Natural killer cell treated with Interleukin-12 subunit alpha and Interleukin-12 subunit beta and Interleukin-15 and Interleukin-18, amount 100 ng/mL, for 72 hours (primary cell): ENCODE data around the gene SEZ6L. TPM values are rescaled to one million over a fixed set of nuclear protein-coding genes. Genes with fewer than 3 reads are reported as not detected.

Experiments
- ATAC-seq, 2 donors: fragments of 150-1000 bp; cut with Tn5 transposase in 1 of 2; sonication (Bioruptor Pico), chemical (Tn5 transposase) in 1 of 2; 2 replicates each; pipeline ENCODE4 v1.10.0; 2021
- DNase-seq: peaks from one replicate; pipeline ENCODE4 v3.0.0; 2022; ENCODE audit warnings: low spot score
- H3K27ac Mint-ChIP-seq, 2 donors: 1 replicate in 1 of 2; 2 replicates in 1 of 2; pipeline ENCODE4 v1.8.0; 2022; ENCODE audit warnings: mixed read lengths in 2 of 2, mild to moderate bottlenecking in 1 of 2, moderate library complexity in 1 of 2
- H3K27me3 Mint-ChIP-seq, 2 donors: 1 replicate in 1 of 2; 2 replicates in 1 of 2; pipeline ENCODE4 v1.8.0; 2022; ENCODE audit warnings: mixed read lengths in 2 of 2
- H3K36me3 Mint-ChIP-seq: one replicate; pipeline ENCODE4 v1.8.0; 2022; ENCODE audit warnings: mixed read lengths
- H3K4me1 Mint-ChIP-seq, 2 donors: 1 replicate in 1 of 2; 2 replicates in 1 of 2; pipeline ENCODE4 v1.8.0; 2022; ENCODE audit warnings: low read depth in 2 of 2, mixed read lengths in 2 of 2, mild to moderate bottlenecking in 1 of 2
- H3K4me3 Mint-ChIP-seq: one replicate; pipeline ENCODE4 v1.8.0; 2022; ENCODE audit warnings: mixed read lengths
- H3K9me3 Mint-ChIP-seq: 2 replicates; pipeline ENCODE4 v1.8.0; 2022; ENCODE audit warnings: mixed read lengths
- total RNA-seq, 2 donors: library from RNA; stranded (reverse); gene quantifications; one replicate each; pipeline ENCODE4 v1.2.3, GENCODE V29; 2022

The SEZ6L gene
- total RNA-seq, 2 donors from 2014 or later = not detected

DNA sequence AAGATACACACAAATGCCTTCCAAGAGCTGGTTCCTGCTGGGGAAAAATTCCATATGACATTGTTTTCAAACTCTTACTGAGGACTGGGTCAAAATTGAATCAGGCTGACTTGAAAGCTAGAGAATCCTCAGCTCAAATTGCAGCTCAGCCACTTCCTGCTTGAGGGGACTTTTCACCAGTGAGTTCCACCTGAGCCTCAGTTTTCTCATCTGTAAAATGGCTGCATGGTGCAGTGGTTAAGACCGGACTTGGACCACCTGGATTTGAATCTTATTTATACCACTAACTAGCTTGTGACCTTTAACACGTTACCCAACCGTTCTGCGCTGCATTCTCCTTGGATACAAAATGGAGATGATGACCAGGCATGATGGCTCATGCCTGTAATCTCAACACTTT lies 189.9 kb downstream of the SEZ6L start:
- no peak overlapping the region for H3K27ac Mint-ChIP-seq
- no peak overlapping the region for H3K4me3 Mint-ChIP-seq
- ATAC-seq (no peak), DNase-seq (no peak)
- peaks cover 16 to 24% of the 10 kb centered on the region in 2 donors for H3K27me3 Mint-ChIP-seq
- H3K4me1 Mint-ChIP-seq = peaks cover 6 to 7% of the 10 kb centered on the region in 2 donors
- no peaks in the 10 kb centered on the region for H3K36me3 Mint-ChIP-seq
- no peaks in the 10 kb centered on the region for H3K9me3 Mint-ChIP-seq

DNA sequence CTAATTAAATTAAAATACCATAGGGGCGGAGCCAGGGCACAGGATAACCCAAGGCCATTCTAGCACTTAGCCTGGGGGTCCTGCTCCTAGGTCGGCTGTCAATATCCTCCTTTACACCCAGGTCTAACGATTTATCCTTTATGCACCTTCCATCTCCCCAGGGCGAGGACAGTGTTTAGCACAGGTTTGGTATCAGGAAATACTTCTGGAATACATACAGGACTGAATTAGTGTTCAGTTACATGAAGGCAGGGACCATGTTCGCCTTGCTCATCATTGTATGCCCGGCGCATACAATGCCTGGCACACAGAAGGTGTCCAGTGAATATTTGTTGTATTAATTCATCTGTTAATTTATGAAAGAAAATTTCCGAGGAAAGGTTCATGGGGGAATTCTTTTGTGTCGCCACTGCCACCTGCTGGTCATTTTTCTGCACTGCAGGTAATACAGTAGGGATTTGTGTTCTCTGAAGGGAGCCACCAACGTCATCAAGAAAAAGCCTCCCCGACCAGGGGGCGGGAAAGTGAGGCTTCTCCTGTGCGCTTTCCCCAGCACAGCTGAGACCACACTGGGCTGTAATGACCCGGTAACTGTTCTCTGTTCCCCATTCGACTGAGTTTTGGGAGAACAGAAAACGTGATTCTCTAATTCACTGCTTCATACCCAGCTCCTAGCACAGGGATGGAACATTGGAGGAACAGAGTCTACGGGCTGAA lies 191.1 kb downstream of the SEZ6L start:
- peak; percentile 48 to 62 for ATAC-seq
- Mint-ChIP-seq H3K4me1 (peaks cover 6 to 7% of the 10 kb centered on the region in 2 donors), H3K4me3 (no peak overlapping the region), H3K36me3 (no peaks in the 10 kb centered on the region), H3K27me3 (peaks cover 10 to 15% of the 10 kb centered on the region in 2 donors), H3K27ac (no peak overlapping the region), H3K9me3 (no peaks in the 10 kb centered on the region)
- DNase-seq = peak; percentile 72

DNA sequence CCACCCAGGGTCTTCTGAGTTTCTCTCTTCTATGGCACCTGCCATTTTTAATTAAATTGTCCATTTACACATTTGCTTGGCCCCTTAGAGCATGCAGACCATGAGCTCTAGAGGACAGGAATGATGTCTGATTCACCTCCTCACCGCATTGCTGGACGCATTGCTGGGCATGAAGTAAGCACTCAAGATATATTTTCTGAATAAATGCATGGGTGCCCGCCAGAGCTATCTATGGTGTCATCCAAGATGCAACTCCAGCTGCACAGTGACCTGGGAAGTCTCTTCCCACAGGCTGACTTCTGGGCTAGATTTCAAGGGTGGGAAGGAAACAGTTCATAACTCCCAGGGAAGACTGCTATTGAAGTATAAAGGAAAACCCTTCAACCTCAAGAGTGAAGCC lies 193.2 kb downstream of the SEZ6L start:
- Mint-ChIP-seq H3K27ac (no peak overlapping the region), H3K9me3 (no peaks in the 10 kb centered on the region), H3K36me3 (no peaks in the 10 kb centered on the region), H3K4me1 (peaks cover 7 to 9% of the 10 kb centered on the region in 2 donors), H3K4me3 (no peak overlapping the region), H3K27me3 (peaks cover 10 to 15% of the 10 kb centered on the region in 2 donors)
- DNase-seq (no peak), ATAC-seq (no peak)

DNA sequence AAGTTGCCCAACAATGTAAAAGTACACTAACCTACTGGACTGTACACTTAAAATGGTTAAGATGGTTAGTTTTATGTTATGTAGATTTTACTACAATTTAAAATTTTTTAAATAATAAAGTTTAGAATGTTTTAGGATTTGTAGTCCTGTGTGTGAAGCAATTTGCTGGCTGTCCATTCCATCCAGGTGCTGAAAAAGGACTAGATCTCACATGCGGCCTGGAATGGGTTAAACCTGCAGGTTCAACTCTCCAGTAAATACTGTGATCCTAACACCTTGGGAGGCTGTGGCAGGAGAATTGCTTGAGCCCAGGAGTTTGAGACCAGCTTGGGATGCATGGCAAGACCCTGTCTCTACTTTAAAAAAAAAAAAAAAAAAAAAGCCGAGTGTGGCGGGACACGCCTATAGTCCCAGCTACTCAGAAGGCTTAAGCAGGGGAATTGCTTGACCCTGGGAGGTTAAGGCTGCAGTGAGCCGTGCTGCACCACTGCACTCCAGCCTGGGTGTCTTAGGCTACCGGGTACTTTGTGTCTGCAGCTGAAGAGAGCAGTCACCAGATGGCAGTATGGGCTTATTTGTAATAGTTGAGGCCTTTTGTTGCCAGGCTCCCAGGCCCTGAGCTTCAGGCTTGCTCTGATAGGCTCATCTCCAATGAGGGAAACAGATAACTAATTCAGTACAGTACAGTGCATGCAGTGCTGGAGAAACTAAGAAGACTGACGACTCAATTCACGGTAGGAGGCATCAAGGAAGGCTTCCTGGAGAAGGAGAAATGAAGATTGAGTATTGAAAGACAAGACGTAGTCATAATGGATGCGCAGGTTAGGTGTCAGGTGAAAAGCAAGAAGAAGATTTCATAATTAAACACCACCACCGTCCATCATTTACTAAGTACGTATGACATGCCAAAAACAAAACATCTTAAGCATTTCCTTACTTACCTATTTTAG lies 195.1 kb downstream of the SEZ6L start:
- H3K27me3 Mint-ChIP-seq = peaks cover 12 to 15% of the 10 kb centered on the region in 2 donors
- peak; percentile 68 to 74 for ATAC-seq
- H3K36me3 Mint-ChIP-seq = no peaks in the 10 kb centered on the region
- no peak overlapping the region for H3K27ac Mint-ChIP-seq
- H3K4me3 Mint-ChIP-seq = no peak overlapping the region
- peaks cover 9 to 12% of the 10 kb centered on the region in 2 donors for H3K4me1 Mint-ChIP-seq
- H3K9me3 Mint-ChIP-seq = no peaks in the 10 kb centered on the region
- DNase-seq = peak; percentile 68

DNA sequence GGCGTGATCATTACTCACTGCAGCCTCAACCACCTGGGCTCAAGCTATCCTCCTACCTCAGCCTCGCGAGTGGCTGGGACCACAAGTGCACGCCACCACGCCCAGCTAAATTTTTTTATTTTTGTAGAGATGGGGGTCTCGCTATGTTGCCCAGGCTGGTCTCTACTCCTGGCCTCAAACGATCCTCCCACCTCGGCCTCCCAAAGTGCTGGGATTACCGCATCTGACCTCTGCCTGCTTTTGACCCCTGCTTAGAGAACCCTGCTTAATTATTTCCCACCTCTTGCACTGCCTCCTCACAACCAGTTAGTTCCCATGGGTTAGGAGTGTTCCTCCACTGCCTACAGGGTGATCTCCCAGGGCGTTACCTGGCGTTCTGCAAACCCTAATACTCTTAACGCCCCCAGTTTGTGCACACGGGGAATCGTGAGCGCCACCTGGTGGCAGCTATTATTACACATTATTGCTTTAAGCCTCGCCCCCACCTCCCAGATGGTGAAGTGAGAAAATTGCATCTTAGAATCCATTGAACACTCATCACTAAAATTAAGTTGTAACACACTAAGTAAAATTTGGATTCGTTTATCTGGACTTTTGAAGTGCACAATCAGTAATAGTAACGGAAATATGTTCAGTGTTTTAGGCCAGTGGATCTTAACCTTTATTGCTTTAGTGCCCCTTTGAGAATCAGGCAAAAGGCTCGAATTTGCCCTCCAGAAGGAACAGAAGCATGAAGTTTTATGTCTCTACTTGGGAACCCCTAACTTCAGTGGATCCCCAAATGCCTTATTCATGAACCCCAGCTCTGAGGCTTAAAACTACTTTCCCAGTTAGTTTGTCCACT lies 198.4 kb downstream of the SEZ6L start:
- Mint-ChIP-seq H3K9me3 (no peaks in the 10 kb centered on the region), H3K27me3 (peaks cover 9 to 17% of the 10 kb centered on the region in 2 donors), H3K4me1 (peaks cover 3 to 5% of the 10 kb centered on the region in 2 donors), H3K36me3 (no peaks in the 10 kb centered on the region), H3K27ac (peak overlapping the region in 1 of 2 donors; percentile 30), H3K4me3 (no peak overlapping the region)
- DNase-seq = no peak
- peak; percentile 49 to 57 for ATAC-seq

DNA sequence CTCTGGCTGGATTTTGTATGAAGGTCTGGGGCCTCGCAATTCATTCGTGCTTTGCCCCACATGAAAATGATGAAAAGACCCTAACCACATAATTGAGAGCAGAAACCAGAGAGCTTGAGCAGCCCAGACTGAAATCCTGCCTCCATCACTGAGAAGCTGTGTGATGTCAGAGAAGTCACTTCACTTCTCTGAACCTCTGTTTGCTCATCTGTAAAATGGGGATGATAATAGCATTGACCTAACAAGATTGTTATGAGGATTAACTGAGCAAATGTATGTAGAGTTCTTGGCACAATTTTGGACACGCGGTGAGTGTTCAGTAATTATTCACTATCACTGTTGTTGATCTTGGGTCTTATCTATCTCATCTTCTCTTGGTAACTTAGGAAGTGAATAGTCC lies 203.6 kb downstream of the SEZ6L start:
- ATAC-seq = no peak

DNA sequence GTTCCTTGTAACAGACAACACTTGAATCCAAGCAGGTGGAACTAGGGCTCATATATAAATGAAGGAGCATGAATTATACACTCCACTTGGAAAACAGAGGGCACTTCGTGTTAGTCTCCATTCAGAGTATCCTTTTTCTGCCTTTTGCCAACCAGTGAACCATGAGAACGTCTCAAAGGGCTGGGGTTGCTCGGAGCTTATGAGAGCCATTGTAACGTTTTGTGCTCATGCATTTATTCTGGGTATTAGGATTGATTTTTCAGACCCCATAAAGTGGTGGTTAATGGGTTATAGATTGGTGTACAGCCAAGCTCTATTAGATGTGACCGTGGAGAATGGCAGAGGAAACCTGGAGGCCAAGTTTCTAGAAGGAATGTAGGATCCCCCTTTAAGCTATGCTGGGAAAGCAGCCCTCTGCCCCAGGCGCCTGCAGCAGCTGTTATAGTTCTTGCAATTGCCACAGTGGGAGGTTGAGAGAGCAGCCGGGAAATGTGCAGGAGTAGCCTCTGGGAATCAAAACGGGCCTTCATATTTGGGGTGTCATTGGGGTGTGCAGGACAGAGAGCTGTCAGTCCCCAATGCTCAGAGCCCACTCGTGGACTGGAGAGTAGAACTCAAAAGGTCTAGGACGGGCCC lies 205.2 kb downstream of the SEZ6L start:
- Mint-ChIP-seq H3K36me3 (no peaks in the 10 kb centered on the region), H3K27ac (no peak overlapping the region), H3K27me3 (peaks cover 33 to 52% of the 10 kb centered on the region in 2 donors), H3K4me3 (no peak overlapping the region), H3K9me3 (no peaks in the 10 kb centered on the region), H3K4me1 (peaks cover 5 to 6% of the 10 kb centered on the region in 2 donors)
- ATAC-seq (no peak), DNase-seq (no peak)

More for the DNA sequence above, 203.6 kb downstream of the SEZ6L start:
- no peaks in the 10 kb centered on the region for H3K9me3 Mint-ChIP-seq
- H3K4me1 Mint-ChIP-seq = peaks cover 5 to 6% of the 10 kb centered on the region in 2 donors
- peaks cover 25 to 47% of the 10 kb centered on the region in 2 donors for H3K27me3 Mint-ChIP-seq
- no peak overlapping the region for H3K27ac Mint-ChIP-seq
- H3K36me3 Mint-ChIP-seq = no peaks in the 10 kb centered on the region
- H3K4me3 Mint-ChIP-seq = no peak overlapping the region
- DNase-seq = no peak

DNA sequence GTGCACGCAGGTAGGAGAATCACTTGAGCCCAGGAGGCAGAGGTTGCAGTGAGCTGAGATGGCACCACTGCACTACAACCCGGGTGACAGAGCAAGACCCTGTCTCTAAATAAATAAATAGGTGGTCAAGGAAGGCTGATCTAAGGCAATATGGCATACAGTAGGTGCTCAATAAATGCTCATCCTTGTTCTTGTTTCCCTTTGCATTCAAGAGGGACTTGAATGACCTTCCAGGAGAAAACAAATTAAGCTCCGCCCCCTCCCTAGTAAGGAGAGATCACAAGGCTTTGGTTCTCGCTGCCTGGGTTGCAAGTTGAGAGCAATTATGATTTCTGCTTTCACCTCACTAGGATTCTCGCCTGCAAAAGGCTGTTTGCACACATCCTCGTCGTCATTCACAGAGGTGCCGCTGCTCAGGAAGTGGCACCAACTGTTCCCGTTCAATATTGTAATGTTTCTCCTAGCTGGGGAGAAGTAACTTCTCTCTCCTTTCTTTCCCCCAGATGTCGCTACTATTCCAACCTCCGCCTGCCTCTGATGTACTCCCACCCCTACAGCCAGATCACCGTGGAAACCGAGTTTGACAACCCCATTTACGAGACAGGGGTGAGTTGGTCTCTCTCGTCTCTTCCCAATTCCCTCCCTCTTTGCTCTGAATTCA lies 208.0 kb downstream of the SEZ6L start:
- Mint-ChIP-seq H3K4me1 (peaks cover 5 to 6% of the 10 kb centered on the region in 2 donors), H3K27ac (no peak overlapping the region), H3K36me3 (no peaks in the 10 kb centered on the region), H3K9me3 (no peaks in the 10 kb centered on the region), H3K4me3 (no peak overlapping the region), H3K27me3 (peaks cover 39 to 58% of the 10 kb centered on the region in 2 donors)
- DNase-seq = no peak
- ATAC-seq = no peak

DNA sequence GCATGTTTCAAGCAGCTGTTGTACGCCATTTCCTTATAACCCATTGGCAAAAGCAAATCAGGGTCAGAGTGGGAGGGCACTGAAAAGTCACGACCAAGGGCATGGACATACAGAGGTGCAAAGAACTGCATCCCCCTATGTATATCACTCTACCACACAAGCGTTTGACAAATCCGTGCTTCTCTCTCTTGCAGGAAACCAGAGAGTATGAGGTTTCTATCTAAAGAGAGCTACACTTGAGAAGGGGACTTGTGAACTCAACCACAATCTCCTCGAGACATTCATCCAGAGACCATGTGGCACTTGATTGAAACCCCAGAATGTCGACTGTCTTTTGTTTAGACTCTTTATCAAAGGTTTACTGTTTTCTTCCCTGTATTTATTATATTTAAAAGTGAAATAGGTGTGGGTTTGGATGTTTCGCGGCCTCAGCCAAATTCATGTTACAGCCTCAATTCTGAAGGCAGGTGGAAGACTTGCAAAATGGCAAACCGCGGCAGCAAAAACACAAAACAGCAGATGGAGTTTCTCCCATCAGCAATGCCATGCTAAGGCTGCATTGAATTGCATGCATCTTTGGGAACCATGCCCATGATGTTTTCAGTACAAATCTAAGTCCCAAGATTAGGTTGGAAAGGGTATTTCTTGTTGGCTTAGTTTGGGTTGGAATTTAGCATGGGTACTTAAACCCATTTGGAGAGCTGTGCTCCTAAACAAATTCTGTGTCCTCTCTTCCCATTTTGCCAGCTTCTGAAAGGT lies 211.0 kb downstream of the SEZ6L start:
- peaks cover 5 to 6% of the 10 kb centered on the region in 2 donors for H3K4me1 Mint-ChIP-seq
- no peak overlapping the region for H3K27ac Mint-ChIP-seq
- H3K27me3 Mint-ChIP-seq = peaks cover 36 to 52% of the 10 kb centered on the region in 2 donors
- DNase-seq = no peak
- H3K36me3 Mint-ChIP-seq = no peaks in the 10 kb centered on the region
- H3K4me3 Mint-ChIP-seq = no peak overlapping the region
- H3K9me3 Mint-ChIP-seq = no peaks in the 10 kb centered on the region
- ATAC-seq = no peak

DNA sequence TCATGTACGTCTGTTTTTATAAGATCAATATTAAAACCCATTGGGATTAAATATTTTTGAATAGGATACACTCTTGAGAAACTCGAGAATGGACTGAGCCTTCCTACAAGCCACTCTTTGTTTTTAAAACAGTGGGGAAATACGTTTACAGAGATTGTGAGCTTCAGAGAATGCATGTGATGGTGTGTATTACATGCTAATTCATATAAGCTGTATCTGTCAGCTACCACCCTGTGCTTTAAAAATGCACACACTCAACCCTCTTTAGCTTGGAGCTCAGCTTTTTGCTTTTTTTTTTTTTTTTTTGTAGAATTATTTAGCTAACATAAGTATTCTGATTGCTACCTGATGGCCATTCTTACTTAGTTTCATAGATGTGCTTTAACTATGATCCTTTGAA lies 213.5 kb downstream of the SEZ6L start:
- H3K27ac Mint-ChIP-seq = no peak overlapping the region
- no peaks in the 10 kb centered on the region for H3K36me3 Mint-ChIP-seq
- ATAC-seq (no peak), DNase-seq (no peak)
- H3K4me3 Mint-ChIP-seq = no peak overlapping the region
- H3K4me1 Mint-ChIP-seq = peaks cover under 1% of the 10 kb centered on the region in 2 donors
- peaks cover 28 to 34% of the 10 kb centered on the region in 2 donors for H3K27me3 Mint-ChIP-seq
- H3K9me3 Mint-ChIP-seq = no peaks in the 10 kb centered on the region

DNA sequence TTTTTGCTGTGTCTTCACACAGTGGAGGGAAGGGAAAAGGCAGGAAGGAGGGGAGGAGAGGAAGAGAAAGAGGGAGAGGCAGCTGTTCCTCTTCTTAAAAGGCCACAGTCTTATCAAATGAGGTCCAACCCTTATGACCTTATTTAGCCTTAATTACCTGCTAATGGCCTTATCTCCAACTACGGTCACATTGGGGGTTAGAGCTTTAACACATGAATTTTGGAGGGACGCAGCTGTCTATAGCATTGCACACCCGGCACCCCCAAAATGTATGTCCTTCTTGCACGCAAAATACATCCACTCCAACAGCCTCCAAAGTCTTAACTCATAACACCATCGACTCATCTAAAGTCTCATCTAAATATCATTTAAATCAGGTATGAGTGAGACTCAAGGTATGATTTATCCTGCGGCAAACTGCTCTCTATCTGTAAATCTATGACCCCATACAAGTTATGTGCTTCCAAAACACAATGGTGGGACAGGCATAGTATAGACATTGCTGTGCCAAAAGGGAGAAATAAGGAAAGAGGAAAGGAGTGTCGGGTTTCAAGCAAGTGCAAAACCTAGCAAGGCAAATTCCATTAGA lies 214.8 kb downstream of the SEZ6L start:
- no peak for ATAC-seq
- Mint-ChIP-seq H3K27me3 (peaks cover 25 to 35% of the 10 kb centered on the region in 2 donors), H3K9me3 (no peaks in the 10 kb centered on the region), H3K4me1 (no peaks in the 10 kb centered on the region), H3K4me3 (no peak overlapping the region), H3K27ac (no peak overlapping the region), H3K36me3 (no peaks in the 10 kb centered on the region)
- no peak for DNase-seq

DNA sequence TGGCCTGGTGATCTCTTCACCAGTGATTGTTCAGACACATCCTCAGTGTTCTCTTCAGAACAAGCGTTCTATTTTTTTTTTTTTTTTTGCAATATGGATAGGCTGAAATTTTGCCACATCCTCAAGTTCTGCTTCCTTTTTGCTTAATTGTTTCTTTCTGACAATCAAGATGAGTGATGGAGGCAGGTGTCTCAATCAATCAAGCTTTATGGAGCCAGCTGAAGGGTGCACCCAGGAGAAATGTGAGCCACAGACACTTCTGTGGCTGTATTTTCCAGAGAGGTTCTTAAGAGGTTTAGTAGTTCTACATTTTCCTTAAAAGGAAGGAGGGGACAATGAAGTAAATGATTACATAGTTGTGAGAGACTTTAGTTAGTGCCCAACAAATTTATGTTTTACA lies 215.9 kb downstream of the SEZ6L start:
- ATAC-seq = no peak
- no peaks in the 10 kb centered on the region for H3K4me1 Mint-ChIP-seq
- no peak for DNase-seq
- no peak overlapping the region for H3K27ac Mint-ChIP-seq
- H3K9me3 Mint-ChIP-seq = no peaks in the 10 kb centered on the region
- peaks cover 23 to 35% of the 10 kb centered on the region in 2 donors for H3K27me3 Mint-ChIP-seq
- no peak overlapping the region for H3K4me3 Mint-ChIP-seq
- H3K36me3 Mint-ChIP-seq = no peaks in the 10 kb centered on the region
